Right lobe of liver (tissue), 6 donors: ENCODE measurements around the gene FEM1C. TPM values are rescaled to one million over a fixed set of nuclear protein-coding genes. Genes with fewer than 3 reads are reported as not detected.

Experiments
- ATAC-seq, 4 donors: fragments of 200-7000 bp; cut with Tn5 transposase; one replicate each; pipeline ENCODE4 v1.9.1; 2020; ENCODE audit warnings: mild to moderate bottlenecking in 4 of 4, moderate library complexity in 4 of 4
- DNase-seq, 3 donors: peaks; one replicate each; pipeline ENCODE4 v3.0.0-alpha.2; 2020
- H3K27ac ChIP-seq, 3 donors: fragments of 200-600 bp; one replicate each; pipeline ENCODE4 v1.8.0; 2022
- H3K27me3 ChIP-seq, 2 donors: fragments of 200-600 bp; one replicate each; pipeline ENCODE4 v1.8.0; 2022
- H3K36me3 ChIP-seq, 4 donors: fragments of 200-600 bp; sonication (generic) in 1 of 4; one replicate each; pipeline versions ENCODE4 v1.5.1 to v1.8.0; 2017 to 2022; ENCODE audit warnings: control low read depth in 1 of 4
- H3K4me1 ChIP-seq, 4 donors: fragments of 200-600 bp; sonication (generic) in 1 of 4; one replicate each; pipeline versions ENCODE4 v1.5.1 to v1.8.0; 2017 to 2022; ENCODE audit warnings: control low read depth in 1 of 4
- H3K4me3 ChIP-seq, 3 donors: fragments of 200-600 bp; one replicate each; pipeline ENCODE4 v1.8.0; 2022
- H3K9me3 ChIP-seq, 4 donors: fragments of 200-600 bp; sonication (generic) in 1 of 4; one replicate each; pipeline versions ENCODE4 v1.5.1 to v1.8.0; 2017 to 2022; ENCODE audit warnings: control low read depth in 1 of 4
- CTCF ChIP-seq, 4 donors: fragments of 200-600 bp in 3 of 4; fragments of 450-650 bp in 1 of 4; IDR thresholded peaks; one replicate each; pipeline versions ENCODE4 v1.5.1 to v1.8.0; 2016 to 2022; ENCODE audit warnings: antibody characterized with exemption in 4 of 4, mild to moderate bottlenecking in 2 of 4
- POLR2A ChIP-seq: fragments of 450-650 bp; IDR thresholded peaks from one replicate; pipeline ENCODE4 v1.6.1; 2017; ENCODE audit warnings: antibody characterized with exemption, mild to moderate bottlenecking
- WGBS: methylation state at CpG from one replicate; pipeline ENCODE4 v1.1.6; 2018; ENCODE audit warnings: low coverage, low lambda C conversion rate; ENCODE audit not compliant: insufficient coverage; ENCODE audit errors: missing lambda C conversion rate; 5-methylcytosine and 5-hydroxymethylcytosine counted together
- intact Hi-C, 2 donors: fragments of 100-400 bp; cut with DNase I; formaldehyde crosslinking; loops; one replicate each; pipeline versions ENCODE4 v1.11.2 to v1.14.1; 2022
- small RNA-seq, 2 experiments: library from RNA; depleted of rRNA; stranded (forward); fragments of <200 nt; gene quantifications; one replicate each; pipeline ENCODE3, GENCODE V24; 2016
- total RNA-seq, 6 experiments: library from RNA; depleted of rRNA in 2 of 6; stranded (reverse); fragments of >200 nt in 2 of 6; fragmentation: NEBNext Ultra II Directional in 3 of 6; extraction: Animal tissue kit (Norgen Biotek cat#: 25700) in 3 of 6; gene quantifications; one replicate each; pipeline versions ENCODE4 v1.1.0 to v1.2.4, GENCODE V29; 2016 to 2023
- donor health status: DM: no; HTN: yes; CAD: no.
- donor health status: DM: no; HTN: no; CAD: no.
- donor health status: DM: no; HTN: no; CAD: no.
- donor health status: DM: no; HTN: yes; CAD: no.
- donor health status: DM: no; HTN: yes; CAD: no.

FEM1C gene
- total RNA-seq, 6 experiments from 2014 or later = 8.7 to 12.2 (median 11.0) TPM

- Histone ChIP-seq H3K27ac (no peak overlapping the region), H3K4me3 (no peak overlapping the region), H3K27me3 (no peaks in the 10 kb centered on the region), H3K9me3 (no peaks in the 10 kb centered on the region), H3K4me1 (no peaks in the 10 kb centered on the region), H3K36me3 (no peaks in the 10 kb centered on the region)
- no peak for DNase-seq
- TF ChIP-seq POLR2A (no peak), CTCF (IDR thresholded peaks at IDR 0.05) (no peak)
- intact Hi-C loops = no loop called here
- peak in 2 of 4 donors; percentile 31 to 42 for ATAC-seq
Measured at GRCh38 chr5:115475788-115476187, 68.8 kb downstream of the FEM1C start.

DNA sequence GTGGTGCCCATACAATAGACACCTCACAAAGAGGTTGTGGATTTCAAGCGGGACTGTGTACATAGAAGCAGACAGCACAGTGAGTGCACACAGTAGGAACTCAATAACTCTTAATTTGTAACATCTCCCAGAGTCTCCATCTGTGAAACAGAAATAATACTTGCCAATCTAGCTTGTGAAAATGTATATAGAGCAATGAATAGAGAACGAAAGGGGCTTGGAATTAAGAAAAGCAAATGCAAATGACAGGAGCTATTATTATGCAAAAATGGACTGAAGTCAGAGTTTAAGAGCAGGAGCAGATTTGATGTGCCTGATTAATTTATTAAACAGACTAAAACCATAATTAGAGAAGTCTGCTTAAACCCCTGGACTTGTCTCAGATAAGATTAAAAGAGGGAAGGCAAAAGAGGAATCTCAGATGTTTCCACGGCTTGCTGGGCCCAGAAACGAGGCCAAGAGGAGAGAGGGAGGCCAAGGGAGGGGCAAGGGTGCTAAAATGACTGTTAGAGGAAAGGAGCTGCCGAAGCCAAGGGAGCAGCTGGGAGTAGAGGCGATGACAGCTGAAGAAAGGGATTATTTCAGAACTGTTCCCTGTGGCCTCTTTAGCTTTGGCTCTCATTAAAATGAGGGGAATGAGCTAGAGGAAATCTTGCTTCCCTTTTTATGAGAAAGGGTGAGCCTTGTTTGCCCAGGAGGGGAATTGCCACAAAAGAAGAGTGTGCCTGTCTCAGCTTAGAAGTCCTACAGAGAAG lies 72.1 kb downstream of the FEM1C start:
- no peaks in the 10 kb centered on the region for H3K9me3 ChIP-seq
- ATAC-seq = peak in 3 of 4 donors; percentile 19 to 32 (median 28)
- no peak overlapping the region for H3K4me3 ChIP-seq
- DNase-seq = no peak
- WGBS = 57% methylated on average over 6 of the region's 6 CpGs
- H3K27me3 ChIP-seq = no peaks in the 10 kb centered on the region
- H3K27ac ChIP-seq = no peak overlapping the region
- TF ChIP-seq CTCF (IDR thresholded peaks at IDR 0.05) = no peak
- H3K4me1 ChIP-seq = no peaks in the 10 kb centered on the region
- intact Hi-C loops = no loop called here
- no peaks in the 10 kb centered on the region for H3K36me3 ChIP-seq

DNA sequence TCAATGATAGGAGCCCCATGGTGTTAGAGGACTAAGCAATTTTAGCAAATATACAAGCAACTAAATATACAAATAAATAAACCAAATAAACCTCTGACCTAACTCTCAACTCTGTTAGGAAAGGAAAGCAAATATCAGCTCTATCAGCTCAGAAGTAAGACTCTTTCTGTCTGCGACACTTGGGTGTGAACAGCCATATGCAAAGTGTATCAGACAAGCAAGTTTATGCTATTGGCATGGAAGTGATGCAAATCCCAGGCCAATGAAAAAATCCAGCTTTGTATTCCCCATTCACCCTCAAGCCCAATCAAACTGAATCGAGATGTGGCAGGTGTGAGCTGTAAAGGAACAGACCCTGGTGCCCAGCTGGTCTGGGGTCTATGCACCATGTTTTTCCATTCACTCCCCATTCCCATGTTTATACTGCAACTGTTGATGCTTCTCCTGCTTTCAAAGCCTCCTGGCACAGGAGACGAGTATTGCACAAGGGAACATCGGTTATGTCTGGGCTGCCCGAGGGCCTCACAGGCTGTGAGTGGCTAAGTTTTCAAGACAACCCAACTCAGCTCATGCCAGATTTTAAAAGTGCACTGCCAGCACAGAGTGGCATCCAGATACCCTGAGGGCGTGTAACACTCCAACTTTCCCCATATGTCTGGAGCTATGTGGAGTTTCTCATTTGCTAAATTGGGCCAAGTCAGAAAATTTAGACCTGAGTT lies 73.1 kb downstream of the FEM1C start:
- no peaks in the 10 kb centered on the region for H3K27me3 ChIP-seq
- H3K36me3 ChIP-seq = no peaks in the 10 kb centered on the region
- H3K27ac ChIP-seq = no peak overlapping the region
- intact Hi-C loops = no loop called here
- peak; percentile 76 to 85 (median 82) for ATAC-seq
- no peak for TF ChIP-seq CTCF (IDR thresholded peaks at IDR 0.05)
- TF ChIP-seq POLR2A = no peak
- no peaks in the 10 kb centered on the region for H3K9me3 ChIP-seq
- WGBS = 60% methylated on average over 6 of the region's 6 CpGs
- DNase-seq = peak; percentile 30 to 66 (median 60)
- no peaks in the 10 kb centered on the region for H3K4me1 ChIP-seq
- H3K4me3 ChIP-seq = no peak overlapping the region

DNA sequence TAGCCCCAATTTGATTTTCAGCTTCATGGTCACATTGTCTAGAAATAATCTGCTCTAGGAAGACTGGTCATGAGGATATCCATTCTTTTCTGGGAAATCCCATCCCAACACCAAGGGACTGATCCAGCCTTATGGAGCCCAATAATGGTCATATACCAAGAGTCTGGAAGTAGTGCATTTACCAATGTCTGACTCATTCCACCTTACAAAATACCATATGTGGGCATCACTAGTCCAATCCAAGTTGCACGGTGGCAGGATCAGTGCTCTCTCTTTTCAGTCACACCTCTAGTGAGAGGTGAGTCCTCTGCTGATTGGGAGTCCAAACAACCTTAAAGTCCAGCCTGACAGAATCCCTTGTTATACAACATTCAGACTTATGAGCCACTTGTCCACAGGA lies 73.7 kb downstream of the FEM1C start:
- no peaks in the 10 kb centered on the region for H3K36me3 ChIP-seq
- no CpG with 5 or more reads among the region's 1 CpG for WGBS
- no peak overlapping the region for H3K27ac ChIP-seq

More for the DNA sequence above, 73.7 kb downstream of the FEM1C start:
- no peaks in the 10 kb centered on the region for H3K9me3 ChIP-seq
- H3K4me1 ChIP-seq = no peaks in the 10 kb centered on the region
- intact Hi-C loops = no loop called here
- no peak overlapping the region for H3K4me3 ChIP-seq
- H3K27me3 ChIP-seq = no peaks in the 10 kb centered on the region
- DNase-seq = no peak
- ATAC-seq = no peak
- TF ChIP-seq CTCF (IDR thresholded peaks at IDR 0.05) (no peak), POLR2A (no peak)

Small RNAs within 50 kb of the gene (small RNA-seq; reads per million reads assigned to genes)
- gene AC008628.1 = 0 reads per million in 2 experiments
- 0 reads per million in 2 experiments for gene AC008628.2

Other genes with a start within 250 kb of the FEM1C start
- 1 to 10 TPM in 2 of 6 experiments, under 1 TPM in 4; 0.49 to 1.8 (median 0.93) TPM for gene CCDC112, start 248.1 kb downstream of the FEM1C start, total RNA-seq
- gene TICAM2, start 57.7 kb upstream of the FEM1C start, total RNA-seq = 1 to 10 TPM in 4 of 6 experiments, under 1 TPM in 2; 0.31 to 2.3 (median 2.1) TPM
- 100 to 1,000 TPM in 2 of 6 experiments, 10 to 100 TPM in 4; 69.8 to 103 (median 91.7) TPM for gene TMED7, start 81.3 kb upstream of the FEM1C start, total RNA-seq